Cardiac septum (tissue), 1 donor: ENCODE measurements around the gene UVSSA. TPM values are rescaled to one million over a fixed set of nuclear protein-coding genes. Genes with fewer than 3 reads are reported as not detected.
"Not testable (repeated sequence)": the region's sequence is repeated elsewhere in the genome, so short reads cannot be mapped to it uniquely, and the experiment has no call there.

Experiments
- DNase-seq: peaks from one replicate; pipeline ENCODE4 v3.0.0-alpha.2; 2020; ENCODE audit warnings: low spot score
- intact Hi-C: fragments of 100-400 bp; cut with DNase I; formaldehyde crosslinking; loops from one replicate; pipeline ENCODE4 v1.14.0; 2022
- total RNA-seq: library from RNA; stranded (reverse); fragmentation: NEBNext Ultra II Directional; extraction: Animal tissue kit (Norgen Biotek cat#: 25700); gene quantifications from one replicate; pipeline ENCODE4 v1.2.1, GENCODE V29; 2021
- donor health status: DM: no; HTN: no; CAD: no.

UVSSA gene
- total RNA-seq, 1 donor from 2014 or later = 10.4 TPM

- DNase-seq = no peak
- intact Hi-C loops = no loop called here
These were observed 31.7 kb upstream of the UVSSA start for GRCh38 chr4:1315306-1315705.

DNA sequence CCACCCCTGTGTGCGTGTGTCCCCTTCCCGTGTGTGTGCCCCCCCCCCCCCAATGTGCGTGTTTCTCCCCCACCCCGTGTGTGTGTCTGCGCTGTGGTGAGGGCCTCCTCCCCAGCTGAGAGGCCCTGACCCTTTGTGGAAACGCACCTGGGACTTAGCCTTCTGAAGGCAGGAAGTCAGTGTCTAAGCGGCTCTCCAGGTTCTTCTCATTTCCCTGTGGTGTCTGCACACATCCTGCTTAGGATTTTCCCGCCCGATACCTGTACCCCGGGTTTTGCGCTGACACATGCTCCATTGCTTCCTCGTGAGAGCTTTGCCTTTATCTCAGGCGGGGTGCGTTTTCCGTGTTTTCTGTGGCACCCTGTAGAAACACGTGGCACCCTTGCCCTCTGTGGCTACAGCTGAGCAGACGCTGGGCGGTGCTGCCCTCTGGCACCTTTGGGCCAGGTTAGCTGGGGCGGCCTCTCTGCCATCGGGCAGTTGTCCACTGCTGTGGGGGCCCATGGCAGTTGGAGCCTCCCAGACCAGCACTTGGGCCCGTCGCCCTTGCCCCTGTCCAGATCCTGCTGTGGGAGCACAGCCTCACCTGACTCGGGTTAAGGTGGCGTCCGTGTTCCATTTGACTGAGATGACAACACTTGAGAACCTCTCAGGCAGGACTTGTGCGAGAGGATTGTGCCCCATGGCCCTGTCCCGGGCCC, 31.0 kb upstream of the UVSSA start:
- intact Hi-C loops = no loop called here
- no peak for DNase-seq

DNA sequence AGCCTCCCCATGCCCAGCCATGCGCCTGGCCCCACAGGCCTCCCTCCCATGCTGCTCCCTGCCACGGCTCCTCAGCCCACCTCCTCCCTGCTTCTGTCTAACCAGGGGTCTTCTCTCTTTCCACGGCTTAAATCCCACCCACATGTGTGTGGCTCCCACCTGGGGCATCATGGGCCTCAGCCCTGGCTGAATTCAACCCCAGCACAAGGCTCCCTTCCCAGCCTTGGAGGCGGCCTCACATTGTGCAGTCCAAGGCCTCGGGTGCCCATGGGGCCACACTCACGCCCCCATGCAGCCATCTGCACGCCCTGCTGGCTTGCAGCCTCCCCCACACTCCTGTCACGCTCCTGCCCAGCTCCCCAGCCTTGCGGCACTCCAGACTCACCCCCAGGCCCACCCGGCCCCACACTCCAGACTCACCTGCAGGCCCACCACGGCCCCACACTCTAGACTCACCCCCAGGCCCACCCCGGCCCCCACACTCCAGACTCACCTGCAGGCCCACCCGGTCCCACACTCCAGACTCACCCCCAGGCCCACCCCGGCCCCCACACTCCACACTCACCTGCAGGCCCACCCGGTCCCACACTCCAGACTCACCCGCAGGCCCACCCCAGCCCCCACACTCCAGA, 30.4 kb upstream of the UVSSA start:
- intact Hi-C loops = no loop called here
- DNase-seq = no peak

- intact Hi-C loops = no loop called here
- DNase-seq = no peak
These were observed 29.6 kb upstream of the UVSSA start for GRCh38 chr4:1317177-1318045.

GRCh38 chr4:1318046-1318375, 29.0 kb upstream of the UVSSA start:
- intact Hi-C loops = no loop called here
- DNase-seq = no peak

DNA sequence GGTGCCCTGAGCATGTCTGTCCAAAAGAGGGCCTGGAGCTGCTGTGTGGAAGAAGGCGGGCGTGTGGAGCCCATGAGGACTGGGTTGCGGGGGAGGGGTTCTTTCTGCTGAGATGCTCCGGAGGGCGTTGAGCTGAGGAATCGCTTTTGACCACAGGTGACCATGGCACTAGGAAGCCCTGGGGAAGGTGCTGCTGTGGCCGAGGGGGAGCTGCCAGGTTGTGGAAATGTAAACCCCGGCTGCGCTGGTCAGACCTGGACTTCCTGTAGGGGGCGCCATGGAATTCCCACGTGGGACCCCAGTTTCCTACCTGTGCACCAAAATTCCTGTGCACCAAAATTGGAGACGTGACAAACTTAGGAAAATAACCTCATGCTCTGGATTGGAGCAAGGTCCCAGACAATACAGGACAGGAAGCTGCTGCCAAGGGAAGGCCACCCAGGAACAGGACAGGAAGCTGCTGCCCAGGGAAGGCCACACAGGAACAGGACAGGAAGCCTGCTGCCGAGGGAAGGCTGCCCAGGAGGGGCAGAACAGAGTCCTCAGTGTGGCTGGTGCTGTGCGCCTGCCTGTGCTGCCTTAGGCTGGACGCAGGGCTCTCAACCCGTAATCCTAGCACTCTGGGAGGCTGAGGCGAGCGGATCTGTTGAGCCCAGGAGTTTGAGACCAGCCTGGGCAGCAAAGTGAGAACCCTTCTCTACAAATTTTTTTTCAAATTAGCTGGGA, 28.4 kb upstream of the UVSSA start:
- intact Hi-C loops = no loop called here
- no peak for DNase-seq

DNA sequence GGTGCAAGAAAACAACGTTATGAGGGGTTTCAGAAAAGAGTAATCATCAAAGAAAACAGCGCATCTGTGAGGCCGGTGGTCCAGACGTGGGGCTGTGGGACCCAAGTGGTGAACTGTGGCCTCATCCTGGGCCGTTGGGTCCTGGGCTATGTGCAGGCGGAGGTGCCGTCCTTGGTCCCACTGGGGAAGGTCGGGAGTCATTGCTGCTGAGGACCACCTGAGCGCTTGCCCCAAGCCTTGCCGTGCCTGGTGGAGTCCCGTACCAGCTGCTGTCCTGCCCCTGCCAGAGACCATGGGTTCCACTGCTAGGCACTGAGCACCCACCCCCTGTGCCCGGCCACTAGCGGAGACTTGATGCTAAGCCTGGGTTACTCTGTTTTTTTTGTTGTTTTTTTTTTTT, 25.5 kb upstream of the UVSSA start:
- DNase-seq = no peak
- intact Hi-C loops = no loop called here

- no peak for DNase-seq
- intact Hi-C loops = no loop called here
These were observed 24.9 kb upstream of the UVSSA start for GRCh38 chr4:1321946-1322650.

GRCh38 chr4:1323280-1323634, 23.8 kb upstream of the UVSSA start:
- DNase-seq = no peak

DNA sequence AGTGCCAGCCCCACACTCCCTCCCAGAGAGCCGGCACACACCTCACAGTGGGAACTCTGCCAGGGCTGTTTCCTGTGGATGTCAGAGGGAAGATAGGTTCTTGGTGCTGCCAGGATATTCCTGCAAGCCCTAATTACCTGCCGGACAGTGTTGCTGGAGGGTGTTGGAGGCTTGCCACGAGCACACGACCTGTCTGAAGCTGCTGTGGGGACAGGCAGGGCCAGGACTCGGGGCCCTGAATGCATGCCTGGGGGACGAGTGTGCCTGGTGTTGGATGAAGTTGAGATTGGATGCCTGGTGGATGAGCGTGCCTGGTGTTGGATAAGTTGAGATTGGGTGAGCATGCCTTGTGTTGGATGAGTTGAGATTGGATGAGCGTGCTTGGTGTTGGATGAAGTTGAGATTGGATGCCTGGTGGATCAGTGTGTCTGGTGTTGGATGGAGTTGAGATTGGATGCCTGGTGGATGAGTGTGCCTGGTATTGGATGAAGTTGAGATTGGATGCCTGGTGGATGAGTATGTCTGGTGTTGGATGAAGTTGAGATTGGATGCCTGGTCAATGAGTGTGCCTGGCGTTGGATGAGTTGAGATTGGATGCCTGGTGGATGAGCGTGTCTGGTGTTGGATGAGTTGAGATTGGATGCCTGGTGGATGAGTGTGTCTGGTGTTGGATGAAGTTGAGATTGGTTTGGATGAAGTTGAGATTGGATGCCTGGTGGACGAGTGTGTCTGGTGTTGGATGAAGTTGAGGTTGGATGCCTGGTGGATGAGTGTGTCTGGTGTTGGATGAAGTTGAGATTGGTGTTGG, 23.2 kb upstream of the UVSSA start:
- no peak for DNase-seq
- intact Hi-C loops = no loop called here

More at GRCh38 chr4:1323280-1323634, 23.8 kb upstream of the UVSSA start:
- intact Hi-C loops = no loop called here

GRCh38 chr4:1324443-1325175, 22.4 kb upstream of the UVSSA start:
- intact Hi-C loops, DNase-seq: not testable (repeated sequence)

DNA sequence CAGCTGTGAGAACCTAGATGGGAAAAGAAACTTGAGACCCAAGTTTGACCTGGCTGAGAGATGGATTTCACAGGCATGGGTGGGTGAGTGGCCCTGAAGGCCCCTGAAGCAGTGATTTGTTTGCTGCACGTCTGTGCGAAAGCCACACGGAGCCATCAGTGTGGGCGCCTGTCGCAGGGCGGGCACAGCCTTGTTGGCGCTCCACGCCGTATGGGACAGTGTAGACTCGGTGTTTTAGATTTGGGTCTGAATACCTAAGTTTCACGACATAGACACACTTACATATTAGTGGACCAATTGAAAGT, 21.9 kb upstream of the UVSSA start:
- no peak for DNase-seq
- intact Hi-C loops = no loop called here

GRCh38 chr4:1325681-1326635, 21.1 kb upstream of the UVSSA start:
- no peak for DNase-seq
- intact Hi-C loops = no loop called here

DNA sequence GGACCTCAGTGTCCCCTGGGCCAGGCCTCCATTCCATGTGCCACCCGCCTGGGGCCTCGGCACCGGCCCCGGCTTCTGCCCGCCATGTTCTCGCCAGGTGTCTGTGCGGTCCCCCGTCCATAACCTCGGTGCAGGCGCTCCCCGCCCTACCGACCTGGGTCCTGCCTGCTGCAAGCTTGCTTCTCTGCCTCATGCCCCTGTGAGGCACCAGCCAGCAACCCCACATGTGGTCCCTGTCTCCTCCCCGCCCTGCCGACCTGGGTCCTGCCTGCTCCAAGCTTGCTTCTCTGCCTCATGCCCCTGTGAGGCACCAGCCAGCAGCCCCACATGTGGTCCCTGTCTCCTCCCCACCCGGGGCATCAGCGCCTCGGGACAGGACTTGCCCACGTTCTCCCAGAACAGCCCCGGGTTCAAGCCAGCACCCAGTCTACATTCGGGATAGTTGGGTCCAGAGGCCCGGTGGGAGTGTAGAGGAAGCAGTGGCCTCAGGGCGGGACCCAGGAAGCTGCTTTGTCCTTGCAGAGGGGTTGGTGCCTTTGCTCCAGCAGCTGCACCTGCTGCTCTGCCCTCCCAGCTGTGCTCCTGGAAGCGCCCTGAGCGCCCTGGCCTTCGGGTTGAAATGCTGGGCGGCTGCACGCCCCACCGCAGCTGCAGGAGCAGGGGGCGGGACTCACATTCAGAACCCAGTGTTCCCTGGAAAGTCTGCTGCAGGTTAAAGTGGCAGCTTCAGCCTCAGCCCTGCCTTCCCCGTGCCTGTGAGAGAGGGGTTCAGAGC, 20.1 kb upstream of the UVSSA start:
- DNase-seq = no peak
- intact Hi-C loops = no loop called here

DNA sequence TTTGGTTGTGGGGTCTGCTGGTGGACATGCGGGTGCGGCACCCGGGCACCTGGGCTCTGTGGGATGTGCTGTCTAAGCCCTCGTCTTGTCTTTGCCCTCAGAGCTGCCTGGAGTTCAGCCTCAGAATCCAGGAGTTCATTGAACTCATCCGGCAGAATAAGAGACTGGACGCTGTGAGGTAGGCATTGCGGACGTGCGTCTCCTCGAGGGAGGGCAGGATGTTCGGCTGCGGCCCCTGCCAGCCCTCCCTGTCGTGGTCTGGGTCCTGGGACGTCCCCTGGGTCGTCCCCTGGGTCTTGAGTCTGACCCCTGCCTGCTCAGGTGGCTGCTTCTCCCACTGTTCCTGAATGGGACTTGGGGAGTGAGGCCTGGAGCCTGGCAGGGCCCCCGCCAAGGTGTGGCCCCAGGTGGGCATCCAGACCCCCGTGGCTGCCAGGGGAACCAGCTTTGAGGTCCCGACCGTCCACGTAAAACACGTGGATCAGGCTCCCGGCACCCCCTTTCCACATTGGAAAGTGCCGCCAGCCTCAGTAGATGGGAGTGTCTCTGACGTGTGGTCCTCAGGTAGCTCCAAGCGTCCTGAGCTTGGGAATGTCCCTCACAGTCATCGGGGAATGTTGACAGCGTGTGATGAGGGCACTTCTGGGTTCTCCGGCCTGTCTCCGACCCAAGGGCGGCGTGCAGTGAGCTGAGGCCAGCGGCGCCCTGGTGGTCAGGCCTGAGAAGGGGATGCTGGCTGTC, 19.3 kb upstream of the UVSSA start:
- intact Hi-C loops = no loop called here
- DNase-seq = no peak
